OCI-LY3 (cell line): ENCODE results near the gene SPAAR.

Experiments
- H2AFZ ChIP-seq: fragments of 200-600, 300-600 bp; shearing (Covaris generic); 2 replicates; pipeline ENCODE4 v1.6.0; 2014; ENCODE audit warnings: antibody characterized with exemption, low read depth, low read length
- H3K27ac ChIP-seq: fragments of 200-600, 300-600 bp; sonication (generic); 2 replicates; pipeline ENCODE4 v1.5.1; 2014; ENCODE audit warnings: mild to moderate bottlenecking, low read length, moderate library complexity, mixed read lengths
- H3K27me3 ChIP-seq: fragments of 200-600, 300-600 bp; sonication (generic); 2 replicates; pipeline ENCODE4 v1.6.1; 2014; ENCODE audit warnings: low read depth, low read length, mixed read lengths
- H3K36me3 ChIP-seq: fragments of 200-600, 300-600 bp; sonication (generic); replicated peaks from 2 replicates; pipeline ENCODE3; 2014; ENCODE audit warnings: low read depth, low read length, mixed read lengths
- H3K4me1 ChIP-seq: fragments of 300-600, 200-600 bp; sonication (generic); 2 replicates; pipeline ENCODE4 v1.6.1; 2014; ENCODE audit warnings: low read length, mixed read lengths
- H3K4me2 ChIP-seq: fragments of 200-600, 300-600 bp; sonication (generic); 2 replicates; pipeline ENCODE4 v1.6.1; 2014; ENCODE audit warnings: low read length, mixed read lengths
- H3K4me3 ChIP-seq: fragments of 300-600, 200-600 bp; sonication (generic); 2 replicates; pipeline ENCODE4 v1.5.1; 2014; ENCODE audit warnings: antibody characterized with exemption, mild to moderate bottlenecking, low read length, moderate library complexity
- H3K79me2 ChIP-seq: fragments of 300-600, 200-600 bp; shearing (Covaris generic); 2 replicates; pipeline ENCODE4 v1.6.1; 2014; ENCODE audit warnings: mild to moderate bottlenecking, low read length, mixed read lengths
- H3K9ac ChIP-seq: fragments of 300-600, 200-600 bp; shearing (Covaris generic); 2 replicates; pipeline ENCODE4 v1.6.0; 2014; ENCODE audit warnings: mild to moderate bottlenecking, low read length, moderate library complexity
- H3K9me3 ChIP-seq: fragments of 200-600, 300-600 bp; shearing (Covaris generic); 2 replicates; pipeline ENCODE4 v1.6.1; 2014; ENCODE audit warnings: low read length, mixed read lengths; ENCODE audit not compliant: insufficient read depth
- H4K20me1 ChIP-seq: fragments of 200-600, 300-600 bp; sonication (generic); 2 replicates; pipeline ENCODE4 v1.6.1; 2016; ENCODE audit warnings: low read length, mixed read lengths; ENCODE audit not compliant: insufficient read depth
- CTCF ChIP-seq: fragments of 200-600, 300-600 bp; sonication (generic); IDR thresholded peaks from 2 replicates; pipeline ENCODE4 v1.5.1; 2014; ENCODE audit warnings: antibody characterized with exemption, low read length, low read depth
- EZH2phosphoT487 ChIP-seq: fragments of 200-600 bp; shearing (Covaris generic); IDR thresholded peaks from 2 replicates; pipeline ENCODE4 v1.6.1; 2018; ENCODE audit warnings: antibody characterized with exemption, mixed run types, low read depth

Gene SPAAR

DNA sequence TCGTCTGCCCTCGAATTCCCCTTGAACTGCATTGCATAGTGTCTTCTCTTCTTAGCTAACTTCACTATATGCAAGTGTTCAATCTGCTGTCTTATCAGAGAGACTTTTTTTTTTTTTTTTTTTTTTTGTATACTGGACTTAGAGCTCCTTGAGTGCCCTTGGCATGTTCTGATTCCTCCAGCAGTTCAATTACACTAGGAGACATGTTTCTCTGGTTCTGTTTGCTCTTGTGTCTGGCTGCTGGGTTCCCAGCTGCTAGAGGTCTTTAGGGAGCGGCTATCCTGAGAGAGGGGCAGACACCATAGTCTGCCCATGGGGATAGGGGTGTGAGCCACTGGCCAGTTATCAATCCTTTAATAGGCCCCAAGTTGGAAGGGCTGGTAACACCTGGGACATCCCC is 35.6 kb downstream of the SPAAR start:
- Histone ChIP-seq H3K4me2 (no peak overlapping the region), H4K20me1 (no peaks in the 10 kb centered on the region), H3K27me3 (peaks cover 6% of the 10 kb centered on the region; the same call in 1 of the 2 replicates), H3K4me1 (no peaks in the 10 kb centered on the region), H3K79me2 (no peaks in the 10 kb centered on the region), H3K9me3 (no peaks in the 10 kb centered on the region), H2AFZ (0 out of 2 replicates have a peak overlapping the region, but pooled peaks have one; percentile 87), H3K4me3 (no peak overlapping the region), H3K9ac (no peak overlapping the region), H3K27ac (no peak overlapping the region), H3K36me3 (no peaks in the 10 kb centered on the region)
- TF ChIP-seq EZH2phosphoT487 (no peak), CTCF (no peak)

- no peak overlapping the region for H3K27ac ChIP-seq
- TF ChIP-seq EZH2phosphoT487: no peak
- peak; percentile 91 for TF ChIP-seq CTCF
- H3K79me2 ChIP-seq: no peaks in the 10 kb centered on the region
- H3K4me1 ChIP-seq: no peaks in the 10 kb centered on the region
- H4K20me1 ChIP-seq: no peaks in the 10 kb centered on the region
- no peaks in the 10 kb centered on the region for H3K36me3 ChIP-seq
- peak overlapping the region; percentile 26 for H3K4me3 ChIP-seq
- H3K27me3 ChIP-seq: peaks cover 6% of the 10 kb centered on the region; the same call in 1 of the 2 replicates
- peak overlapping the region; percentile 87 for H2AFZ ChIP-seq
- no peak overlapping the region for H3K9ac ChIP-seq
- H3K9me3 ChIP-seq: no peaks in the 10 kb centered on the region
- H3K4me2 ChIP-seq: peak overlapping the region; percentile 59
These were observed 36.2 kb downstream of the SPAAR start for GRCh38 chr9:35945341-35946018.

DNA sequence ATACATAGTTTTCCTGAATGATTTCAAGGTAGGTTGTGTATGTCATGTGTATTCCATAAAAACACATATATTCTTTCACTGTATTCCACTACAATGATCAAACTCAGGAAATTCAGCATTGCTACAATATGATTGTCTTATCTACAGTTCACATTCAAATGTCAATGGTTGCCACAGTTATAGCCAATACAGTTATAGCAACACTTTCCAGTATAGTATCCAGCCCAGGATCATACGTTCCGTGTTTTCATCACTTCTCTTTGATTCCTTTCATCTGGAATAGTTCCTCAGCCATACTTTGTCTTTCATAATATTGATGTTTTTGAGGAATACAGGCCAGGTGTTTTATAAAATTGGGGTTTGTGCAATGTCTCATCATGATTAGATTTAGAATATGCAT is 39.2 kb downstream of the SPAAR start:
- no peak for TF ChIP-seq CTCF
- TF ChIP-seq EZH2phosphoT487: no peak
- Histone ChIP-seq H3K27ac (no peak overlapping the region), H3K27me3 (peaks cover 15% of the 10 kb centered on the region), H2AFZ (no peak overlapping the region), H3K79me2 (no peaks in the 10 kb centered on the region), H3K4me1 (no peaks in the 10 kb centered on the region), H3K9ac (no peak overlapping the region), H3K4me2 (no peak overlapping the region), H4K20me1 (no peaks in the 10 kb centered on the region), H3K9me3 (no peaks in the 10 kb centered on the region), H3K4me3 (no peak overlapping the region), H3K36me3 (no peaks in the 10 kb centered on the region)

- H3K4me2 ChIP-seq: no peak overlapping the region
- H3K36me3 ChIP-seq: no peaks in the 10 kb centered on the region
- no peaks in the 10 kb centered on the region for H4K20me1 ChIP-seq
- H3K4me1 ChIP-seq: no peaks in the 10 kb centered on the region
- H2AFZ ChIP-seq: no peak overlapping the region
- no peak overlapping the region for H3K4me3 ChIP-seq
- no peak overlapping the region for H3K9ac ChIP-seq
- H3K27me3 ChIP-seq: peaks cover 20% of the 10 kb centered on the region
- H3K79me2 ChIP-seq: no peaks in the 10 kb centered on the region
- no peak for TF ChIP-seq CTCF
- TF ChIP-seq EZH2phosphoT487: no peak
- no peaks in the 10 kb centered on the region for H3K9me3 ChIP-seq
- no peak overlapping the region for H3K27ac ChIP-seq
These were observed 39.6 kb downstream of the SPAAR start for GRCh38 chr9:35948901-35949318.
